Fibroblast of skin of scalp (primary cell): ENCODE data around the gene AQP1.

ENCODE experiments used
- DNase-seq: peaks from one replicate; pipeline ENCODE4 v3.0.0-alpha.2; 2013

The AQP1 gene

GRCh38 chr7:30907527-30908267 lies 4.0 kb upstream of the AQP1 start:
- no peak for DNase-seq

GRCh38 chr7:30908681-30909080 lies 3.0 kb upstream of the AQP1 start:
- DNase-seq: no peak

DNA sequence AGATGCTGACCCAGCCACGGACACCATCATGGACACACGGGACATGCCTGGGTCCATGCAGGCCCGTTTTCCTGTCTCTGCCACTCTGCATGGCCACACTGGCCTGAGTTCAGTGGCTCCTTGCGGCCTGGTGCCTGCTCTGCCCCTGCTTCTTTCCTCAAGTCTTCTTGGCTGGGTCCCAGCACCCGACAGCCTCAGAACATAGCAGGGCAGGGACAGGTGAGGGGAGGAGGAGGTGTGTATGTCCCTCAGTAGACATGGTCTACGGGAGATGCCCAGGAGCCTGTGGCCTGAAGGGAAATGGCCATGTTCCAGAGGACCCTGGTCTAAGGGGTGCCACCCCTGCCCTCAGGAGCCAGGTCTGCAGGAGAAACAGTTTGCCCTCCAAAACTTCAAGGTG lies 2.2 kb upstream of the AQP1 start:
- no peak for DNase-seq

DNA sequence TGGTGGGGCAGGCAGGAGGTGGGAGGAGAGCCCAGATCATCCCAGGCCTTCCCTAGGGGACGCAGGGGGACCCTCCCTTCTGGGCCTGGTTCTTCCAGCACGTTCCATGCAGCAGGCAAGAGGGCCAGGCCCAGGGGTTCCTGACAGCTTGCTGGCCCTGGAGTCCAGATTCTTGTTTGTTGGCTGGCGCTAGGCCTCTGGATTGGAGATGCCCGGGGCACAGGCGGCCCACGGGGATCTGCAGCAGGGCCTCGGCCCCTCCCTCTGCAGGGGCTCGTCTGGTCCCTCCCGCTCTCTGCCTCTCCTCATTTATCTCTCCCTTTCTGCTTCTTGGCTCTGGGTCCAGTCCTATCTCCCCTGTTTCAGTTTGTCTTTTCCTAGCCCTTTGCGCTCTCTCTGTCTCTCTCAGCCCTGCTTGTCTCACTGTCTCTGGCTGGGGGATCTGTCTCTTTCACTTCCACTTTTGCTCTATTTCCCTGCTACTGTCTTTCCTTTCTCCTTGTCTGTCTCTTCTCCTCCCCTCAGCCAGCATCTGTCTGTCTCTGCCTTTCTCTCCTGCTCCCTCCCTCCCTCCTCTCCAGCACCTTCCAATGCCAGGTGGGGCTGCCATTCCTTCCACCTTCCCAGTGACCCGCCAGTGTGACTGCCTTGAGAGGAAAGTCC lies 1.1 kb upstream of the AQP1 start:
- DNase-seq: no peak

DNA sequence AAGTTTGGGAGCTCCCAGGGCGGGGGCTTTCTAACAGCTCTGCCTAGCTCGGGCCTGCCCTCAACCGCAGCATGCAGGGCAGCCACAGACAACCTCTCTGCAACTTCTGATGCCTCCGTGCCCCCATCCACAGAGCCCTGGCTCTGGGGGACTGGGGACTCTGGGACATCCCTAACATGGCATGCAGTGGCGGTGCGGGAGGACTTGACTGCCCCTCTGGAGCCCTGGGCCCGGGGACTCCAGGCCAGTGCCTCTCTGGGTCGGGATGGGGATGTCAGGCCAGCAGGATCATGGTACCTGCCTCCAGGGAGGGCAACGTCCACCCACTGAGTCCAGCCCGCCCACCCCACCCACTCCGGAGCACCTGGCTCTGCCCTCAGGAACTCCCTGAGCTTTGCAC lies 520 bp upstream of the AQP1 start:
- no peak for DNase-seq

DNA sequence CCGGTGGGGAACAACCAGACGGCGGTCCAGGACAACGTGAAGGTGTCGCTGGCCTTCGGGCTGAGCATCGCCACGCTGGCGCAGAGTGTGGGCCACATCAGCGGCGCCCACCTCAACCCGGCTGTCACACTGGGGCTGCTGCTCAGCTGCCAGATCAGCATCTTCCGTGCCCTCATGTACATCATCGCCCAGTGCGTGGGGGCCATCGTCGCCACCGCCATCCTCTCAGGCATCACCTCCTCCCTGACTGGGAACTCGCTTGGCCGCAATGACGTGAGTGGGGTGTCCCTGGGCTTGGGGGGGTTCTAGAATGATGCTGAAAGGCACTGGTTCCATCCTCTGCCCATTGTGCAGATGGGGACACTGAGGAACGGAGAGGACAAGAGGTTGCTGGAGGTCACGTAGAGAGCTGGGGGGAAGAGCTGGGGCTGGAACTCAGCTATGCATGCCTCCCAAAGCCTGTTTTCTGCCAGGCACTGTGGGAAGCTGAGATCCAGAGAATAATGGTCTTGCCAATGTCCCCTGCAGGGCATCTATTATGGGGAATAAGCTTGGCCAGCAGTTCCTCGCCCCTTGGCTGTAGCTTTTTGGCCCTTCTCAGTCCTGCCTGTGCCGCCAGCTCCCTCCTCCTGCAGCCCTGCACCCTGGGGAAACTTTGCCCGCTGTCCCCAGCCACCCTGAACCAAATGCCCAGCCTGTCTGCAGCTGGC lies 523 bp downstream of the AQP1 start:
- no peak for DNase-seq

GRCh38 chr7:30912731-30912985 lies 1.0 kb downstream of the AQP1 start:
- no peak for DNase-seq

DNA sequence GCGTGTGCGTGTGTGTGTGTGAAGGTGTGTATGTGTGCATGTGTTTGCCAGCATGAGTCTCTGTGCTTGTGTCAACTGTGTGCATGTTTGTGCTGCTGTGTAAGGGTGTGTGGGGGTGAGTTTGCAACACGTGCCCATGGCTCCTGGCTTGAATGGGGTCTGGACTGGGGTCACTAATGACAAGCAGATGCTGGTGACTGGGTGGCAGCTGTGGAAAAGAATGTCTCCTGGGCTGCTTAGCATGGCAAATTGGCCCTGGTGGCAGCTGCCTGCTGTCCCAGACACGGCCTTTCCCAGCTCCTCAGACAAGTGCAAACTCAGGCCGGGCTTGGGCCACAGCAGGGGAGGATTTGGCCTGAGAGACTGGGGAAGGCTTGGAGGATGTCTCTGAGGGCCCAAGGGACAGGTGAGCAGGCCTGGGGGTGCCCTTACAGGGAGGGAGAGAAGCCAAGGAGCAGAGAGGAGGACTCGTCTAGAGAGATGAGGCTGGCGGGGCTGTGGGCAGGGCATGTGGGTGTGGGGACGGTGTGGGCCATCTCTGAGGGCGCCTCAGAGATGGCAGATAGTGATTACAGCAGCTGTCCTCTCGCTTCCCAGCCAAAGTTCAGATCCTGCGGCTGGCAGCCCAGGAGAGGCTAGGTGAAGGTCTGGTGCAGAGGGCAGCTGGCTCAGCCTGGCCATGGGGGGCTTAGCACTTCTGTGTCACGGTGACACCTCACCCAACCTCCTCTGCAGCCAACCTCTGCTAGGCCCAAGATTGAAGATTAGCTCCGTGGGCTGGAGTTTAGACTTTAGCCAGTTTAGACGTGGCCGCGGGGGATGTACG lies 1.5 kb downstream of the AQP1 start:
- DNase-seq: no peak

DNA sequence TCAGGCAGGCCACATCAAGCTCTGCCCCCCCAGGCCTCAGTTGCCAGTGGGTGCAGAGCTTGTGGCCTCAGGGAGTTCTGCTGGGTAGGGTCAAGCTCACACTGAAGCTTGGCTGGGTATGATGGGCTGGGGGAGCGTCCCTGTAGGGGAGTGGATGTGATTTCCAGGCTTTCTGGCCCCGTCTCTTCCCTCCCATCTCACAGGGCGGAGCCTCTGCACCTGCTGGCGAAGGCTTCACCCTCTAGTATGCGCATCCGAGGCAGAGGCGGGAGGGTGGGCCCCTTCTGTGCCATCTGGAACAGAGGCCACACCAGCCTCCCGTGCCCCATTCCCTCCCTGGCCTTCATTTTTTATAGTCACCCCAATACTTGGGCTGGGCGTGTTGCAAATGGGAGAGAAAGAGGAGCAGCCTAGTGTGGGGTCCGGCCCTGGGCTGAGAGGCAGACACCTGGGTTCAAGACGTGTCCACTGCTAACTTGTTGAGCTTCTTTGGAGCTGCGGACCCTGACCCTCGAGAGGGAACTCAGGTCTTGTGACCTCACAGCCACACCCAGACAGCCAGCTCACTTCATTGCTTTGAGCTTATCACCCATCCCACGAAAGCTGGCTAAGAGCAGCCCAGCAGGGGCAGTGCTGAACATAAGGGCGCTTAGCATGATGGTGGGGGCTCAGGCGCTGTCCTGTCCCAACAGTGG lies 2.3 kb downstream of the AQP1 start:
- no peak for DNase-seq

DNA sequence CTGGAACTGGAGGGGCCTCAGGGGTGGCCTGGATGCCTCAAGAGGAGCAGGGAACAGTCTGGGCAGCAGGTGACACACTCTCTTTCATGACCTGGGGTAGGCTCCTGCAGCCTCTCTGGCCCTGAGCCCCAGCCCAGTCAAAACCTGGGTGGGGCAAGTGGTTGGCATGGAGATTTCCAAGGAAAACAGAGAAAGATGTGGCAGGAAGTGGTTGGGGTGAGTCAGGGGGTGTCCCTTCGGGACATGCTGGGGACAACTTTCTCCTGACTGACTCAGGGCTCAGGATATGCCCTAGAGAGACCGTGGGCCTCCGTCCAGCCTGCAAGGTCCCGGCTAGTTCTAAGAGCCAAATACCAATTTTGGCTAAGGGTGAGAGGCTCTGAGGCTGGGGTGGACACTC lies 2.9 kb downstream of the AQP1 start:
- peak; percentile 85 for DNase-seq

GRCh38 chr7:30915005-30915601 lies 3.5 kb downstream of the AQP1 start:
- DNase-seq: peak; percentile 47

- DNase-seq: no peak
These were observed 4.1 kb downstream of the AQP1 start for GRCh38 chr7:30915751-30916150.

- DNase-seq: no peak
These were observed 4.6 kb downstream of the AQP1 start for GRCh38 chr7:30916255-30916654.

DNA sequence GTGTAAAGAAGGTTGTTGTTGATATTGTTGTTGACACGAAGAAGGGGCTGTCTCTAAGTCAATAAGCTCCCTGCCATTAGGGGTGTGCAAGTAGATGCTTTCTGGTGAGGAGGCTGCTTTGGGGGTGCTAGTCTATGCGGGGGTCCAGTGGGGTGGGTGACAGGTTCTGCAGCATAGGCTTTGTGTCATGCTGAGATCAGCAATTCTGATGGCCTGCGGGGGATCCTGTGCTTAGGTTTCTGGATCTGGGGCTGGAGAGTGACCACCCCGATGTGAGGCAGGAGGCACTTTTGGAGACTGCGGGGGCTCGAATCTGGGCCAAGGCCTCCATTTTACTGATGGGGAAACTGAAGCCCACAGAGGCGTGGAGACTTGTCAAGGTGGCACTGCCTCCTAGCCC lies 5.1 kb downstream of the AQP1 start:
- no peak for DNase-seq

- no peak for DNase-seq
These were observed 5.7 kb downstream of the AQP1 start for GRCh38 chr7:30917216-30917893.

DNA sequence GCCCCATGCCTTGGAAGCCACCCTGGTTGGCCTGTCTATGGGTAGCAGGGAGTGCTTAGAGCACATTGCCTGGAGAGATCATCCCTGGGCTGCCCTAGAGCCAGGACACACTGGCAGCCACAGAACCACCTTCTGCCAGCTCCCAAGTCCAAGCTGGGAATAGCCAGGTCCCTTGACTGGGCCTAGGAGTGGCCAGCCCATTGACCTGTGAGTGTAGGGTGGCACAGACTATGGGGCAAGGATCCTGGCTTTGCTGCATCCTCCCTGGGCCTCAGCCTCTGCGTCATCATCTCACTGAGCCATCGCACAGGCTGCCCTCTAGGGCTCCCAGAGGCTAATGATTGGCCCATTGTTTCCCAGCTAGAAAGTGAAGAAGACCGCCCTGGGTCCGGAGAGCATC lies 7.0 kb downstream of the AQP1 start:
- DNase-seq: no peak

- peak; percentile 63 for DNase-seq
These were observed 8.4 kb downstream of the AQP1 start for GRCh38 chr7:30920021-30920583.

- DNase-seq: peak; percentile 73
These were observed 9.2 kb downstream of the AQP1 start for GRCh38 chr7:30920584-30921539.

- DNase-seq: no peak
These were observed 10.1 kb downstream of the AQP1 start for GRCh38 chr7:30921540-30922401.
